Measurements from ENCODE around the gene SLC30A7.
"Not testable (repeated sequence)": the region's sequence is repeated elsewhere in the genome, so short reads cannot be mapped to it uniquely, and the experiment has no call there.

The SLC30A7 gene

DNA sequence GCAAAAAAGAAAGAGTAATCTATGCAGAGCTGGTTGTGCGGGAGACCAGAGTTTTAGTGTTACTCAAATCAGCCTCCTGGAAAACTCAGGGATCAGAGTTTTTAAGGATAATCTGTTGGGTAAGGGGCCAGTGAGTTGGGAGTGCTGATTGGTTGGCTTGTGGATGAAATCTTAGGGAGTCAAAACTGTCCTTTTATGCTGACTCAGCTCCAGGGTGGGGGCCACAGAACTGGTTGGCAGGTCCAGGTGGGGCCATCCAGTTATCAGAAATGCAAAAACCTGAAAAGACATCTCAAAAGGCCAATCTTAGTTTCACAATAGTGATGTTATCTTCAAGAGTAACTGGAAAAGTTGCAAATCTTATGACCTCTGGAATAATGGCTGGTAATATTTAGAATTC is 4.5 kb upstream of the SLC30A7 start:
- DNase-seq (ENCODE audit: low read depth), result no peak

- DNase-seq (ENCODE audit: low read depth), result no peak
These were observed 3.3 kb upstream of the SLC30A7 start for GRCh38 chr1:100892554-100892953.

DNA sequence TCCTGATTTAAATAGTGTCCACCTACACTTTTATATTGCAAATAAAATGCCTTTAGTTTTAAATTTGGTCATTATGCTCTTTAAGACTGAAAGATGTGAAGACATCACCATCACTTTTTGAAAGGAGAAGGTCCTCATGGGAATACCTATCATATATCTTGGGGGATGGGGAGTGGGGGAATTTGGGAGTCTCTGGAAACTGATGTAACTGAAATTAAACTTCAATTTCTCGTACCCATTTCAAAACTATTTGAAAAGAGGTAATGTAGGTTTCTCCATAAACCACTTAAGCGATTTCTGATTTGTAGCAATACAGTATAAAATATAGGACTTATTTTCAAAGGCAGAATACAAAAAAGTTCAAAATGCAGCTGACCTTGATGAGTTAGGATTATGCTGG is 2.2 kb upstream of the SLC30A7 start:
- no peak for DNase-seq (ENCODE audit: low read depth)

DNA sequence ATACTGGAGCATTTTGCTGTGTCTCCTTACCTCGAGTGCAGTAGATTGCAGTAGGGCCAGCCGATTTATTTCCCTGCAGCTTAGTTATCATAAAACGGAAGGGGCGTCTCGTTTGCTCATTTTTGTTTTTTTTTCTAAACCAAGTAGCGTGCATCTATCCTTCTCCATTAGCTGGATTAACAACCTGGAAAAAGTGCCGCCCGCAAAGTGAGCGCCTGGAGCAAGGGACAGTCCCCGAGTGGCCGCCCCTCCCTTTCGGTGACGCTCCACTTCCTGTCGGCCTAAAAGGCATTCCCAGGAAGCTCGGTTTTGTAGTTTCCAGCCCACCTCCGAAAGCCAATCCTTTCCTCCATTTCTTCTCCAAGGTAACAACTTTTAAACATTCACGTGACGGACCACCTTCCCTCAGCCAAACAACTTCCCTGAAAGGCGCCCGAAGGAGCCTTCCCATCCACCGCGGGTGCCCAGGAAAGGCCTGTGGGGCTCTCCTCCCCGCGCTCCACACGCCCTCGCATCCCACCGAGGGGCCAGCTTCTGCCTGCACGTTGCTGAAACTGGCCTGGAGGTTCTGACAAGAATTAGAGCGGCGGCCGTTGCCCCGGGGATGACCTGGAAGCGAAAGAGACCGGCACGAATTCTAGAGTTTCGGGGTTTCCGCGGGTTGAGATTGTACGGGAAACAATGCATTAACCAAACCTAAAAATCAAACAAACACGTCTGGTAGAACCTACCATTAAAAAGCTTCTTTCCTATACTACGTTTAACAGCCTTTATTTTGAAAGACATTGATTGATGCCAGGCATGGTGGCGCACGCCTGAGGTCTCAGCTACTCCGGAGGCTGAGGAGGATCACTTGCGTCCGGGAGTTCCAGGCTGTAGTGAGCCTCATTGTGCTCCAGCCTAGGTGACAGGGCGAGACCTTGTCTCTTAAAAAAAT is 1.0 kb upstream of the SLC30A7 start, which contains the start of gene EXTL2:
EXTL2 (minus strand) TSS at position 240 of the 937 bp plus-strand sequence. CDS start 6,085 bp downstream, outside the sequence.
- peak; percentile 39 for DNase-seq (ENCODE audit: low read depth)

GRCh38 chr1:100896481-100896982 is 642 bp downstream of the SLC30A7 start:
- DNase-seq (ENCODE audit: low read depth), result peak; percentile 42

DNA sequence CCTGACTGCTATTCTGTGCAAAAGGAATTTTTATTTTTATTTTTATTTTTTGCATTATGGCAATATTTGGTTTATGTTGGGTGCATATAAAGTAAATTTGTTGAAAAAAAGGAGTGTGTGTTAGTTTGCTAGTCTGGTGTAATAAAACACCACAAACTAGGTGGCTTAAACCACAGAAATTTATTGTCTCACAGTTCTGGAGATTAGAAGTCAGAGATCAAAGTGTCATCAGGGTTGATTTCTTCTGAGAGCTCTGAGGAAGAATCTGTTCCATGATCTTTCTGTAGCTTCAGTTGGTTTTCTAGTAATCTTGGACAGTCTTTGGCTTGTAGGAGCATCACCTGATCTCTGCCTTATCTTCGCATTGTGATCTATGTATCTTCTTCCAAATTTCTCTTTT is 6.5 kb downstream of the SLC30A7 start:
- no peak for DNase-seq (ENCODE audit: low read depth)

DNA sequence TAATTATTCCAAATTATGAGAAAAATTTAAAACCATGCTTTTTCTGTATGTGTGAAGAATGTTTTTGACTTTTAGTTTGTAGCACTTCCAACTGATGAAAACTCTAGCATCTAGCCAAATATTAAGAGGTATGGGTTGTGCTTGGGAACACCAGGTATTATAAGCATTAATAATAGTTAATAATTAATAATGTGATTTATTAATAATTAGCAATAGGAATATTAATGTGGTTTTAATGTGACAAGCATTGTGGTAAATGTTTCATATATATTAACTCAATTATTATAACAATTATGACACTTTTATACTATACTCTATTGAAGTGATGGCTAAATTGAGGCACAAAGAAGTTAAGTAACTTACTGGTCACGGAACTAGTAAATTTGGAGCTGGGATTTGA is 7.9 kb downstream of the SLC30A7 start:
- no peak for DNase-seq (ENCODE audit: low read depth)

DNA sequence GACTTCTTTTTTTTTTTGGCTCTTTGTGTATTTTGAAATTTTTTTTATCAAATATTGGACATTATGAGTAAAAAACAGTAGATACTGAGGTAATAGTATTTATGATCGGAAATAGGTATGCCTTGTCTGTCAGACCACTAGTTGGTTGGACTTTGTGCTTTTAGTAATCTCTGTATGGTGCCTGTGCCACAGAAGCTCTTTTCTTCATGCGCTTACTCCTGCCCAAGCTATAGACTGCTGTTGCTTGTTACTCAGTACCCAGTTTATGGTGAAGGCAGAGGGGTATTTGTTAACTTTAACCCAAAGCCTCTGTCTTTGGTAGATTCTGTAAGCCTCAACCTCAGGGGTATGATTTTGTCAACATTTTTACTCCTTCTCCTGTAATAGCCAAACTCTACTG is 8.6 kb downstream of the SLC30A7 start:
- DNase-seq (ENCODE audit: low read depth), result no peak

GRCh38 chr1:100905181-100905580 is 9.3 kb downstream of the SLC30A7 start:
- DNase-seq (ENCODE audit: low read depth), result no peak

DNA sequence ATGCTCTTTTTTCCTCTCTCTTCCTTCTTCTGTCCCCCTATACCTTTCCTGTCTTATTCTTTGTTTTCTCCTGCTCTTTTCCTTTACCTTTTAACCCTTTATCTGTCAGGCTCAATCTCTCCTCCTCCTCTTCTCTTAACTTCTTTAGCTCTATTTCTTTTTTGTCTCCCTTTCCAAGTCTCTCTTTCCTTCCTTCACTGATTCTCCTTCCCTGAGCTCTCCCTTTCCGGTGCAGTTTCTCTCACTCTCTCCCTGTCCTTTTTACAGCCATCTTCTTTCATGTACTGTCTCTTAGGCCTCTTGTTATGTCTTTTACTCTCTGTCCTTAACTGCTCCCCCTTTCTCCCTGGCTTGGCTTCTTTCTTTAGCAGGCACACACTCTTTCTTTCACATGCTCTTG is 12.0 kb downstream of the SLC30A7 start:
- DNase-seq (ENCODE audit: low read depth), result no peak

- no peak for DNase-seq (ENCODE audit: low read depth)
These were observed 13.1 kb downstream of the SLC30A7 start for GRCh38 chr1:100909018-100909417.

- no peak for DNase-seq (ENCODE audit: low read depth)
These were observed 16.1 kb downstream of the SLC30A7 start for GRCh38 chr1:100912019-100912418.

DNA sequence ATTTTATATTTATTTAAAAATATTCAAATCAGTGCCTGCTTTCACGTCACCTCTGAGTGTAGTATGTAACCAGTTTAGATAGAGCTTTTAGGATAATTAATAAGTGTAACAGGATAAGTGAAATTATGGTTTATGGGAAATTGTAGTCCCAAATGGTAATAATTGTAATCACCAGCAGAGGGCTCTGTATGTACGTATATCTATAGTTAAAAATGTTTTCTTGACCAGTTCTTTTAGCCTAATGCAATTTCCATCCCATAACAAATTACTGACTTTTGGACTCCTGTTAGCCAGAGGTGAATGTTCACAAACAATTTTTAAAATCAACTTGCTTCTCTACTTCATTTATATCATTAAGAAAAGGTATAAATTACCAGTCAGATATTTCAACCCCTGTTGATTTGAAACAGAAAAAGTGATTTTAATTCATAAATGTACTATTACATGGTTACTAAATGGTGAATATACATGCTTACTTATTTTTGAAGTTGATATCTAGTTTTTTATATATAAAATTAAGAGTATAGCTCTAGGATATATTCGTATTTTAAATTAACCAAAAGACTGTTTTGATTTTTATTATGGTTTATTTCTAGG is 25.3 kb downstream of the SLC30A7 start:
- DNase-seq (ENCODE audit: low read depth), result no peak

DNA sequence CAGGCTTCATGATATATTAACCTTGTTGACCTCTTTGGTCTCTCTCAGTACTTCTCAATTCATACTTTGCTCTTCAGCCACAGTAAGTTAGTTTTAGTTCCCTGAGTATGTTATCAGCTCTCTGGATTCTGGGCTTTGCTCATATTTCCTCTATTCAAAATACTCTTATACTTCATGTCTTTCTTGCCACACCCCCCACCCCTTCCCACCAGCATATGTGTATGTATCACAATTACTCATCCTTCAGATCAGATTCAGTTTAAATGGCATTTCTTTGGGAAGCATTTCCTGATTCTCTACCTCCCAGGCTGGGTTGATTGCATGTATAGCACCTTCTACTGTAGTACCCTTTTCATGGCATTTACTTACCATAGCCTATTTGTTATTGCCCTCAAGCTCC is 28.3 kb downstream of the SLC30A7 start:
- no peak for DNase-seq (ENCODE audit: low read depth)

- no peak for DNase-seq (ENCODE audit: low read depth)
These were observed 29.1 kb downstream of the SLC30A7 start for GRCh38 chr1:100924991-100925390.

- DNase-seq (ENCODE audit: low read depth), result no peak
These were observed 30.4 kb downstream of the SLC30A7 start for GRCh38 chr1:100926240-100926639.

GRCh38 chr1:100927276-100927675 is 31.4 kb downstream of the SLC30A7 start:
- DNase-seq (ENCODE audit: low read depth), result peak; percentile 29

GRCh38 chr1:100928128-100928527 is 32.2 kb downstream of the SLC30A7 start:
- DNase-seq (ENCODE audit: low read depth), result no peak

- no peak for DNase-seq (ENCODE audit: low read depth)
These were observed 34.6 kb downstream of the SLC30A7 start for GRCh38 chr1:100930494-100930893.

GRCh38 chr1:100931716-100932115 is 35.8 kb downstream of the SLC30A7 start:
- DNase-seq (ENCODE audit: low read depth), result no peak

- DNase-seq (ENCODE audit: low read depth), result not testable (repeated sequence)
These were observed 37.7 kb downstream of the SLC30A7 start for GRCh38 chr1:100933555-100933954.

DNA sequence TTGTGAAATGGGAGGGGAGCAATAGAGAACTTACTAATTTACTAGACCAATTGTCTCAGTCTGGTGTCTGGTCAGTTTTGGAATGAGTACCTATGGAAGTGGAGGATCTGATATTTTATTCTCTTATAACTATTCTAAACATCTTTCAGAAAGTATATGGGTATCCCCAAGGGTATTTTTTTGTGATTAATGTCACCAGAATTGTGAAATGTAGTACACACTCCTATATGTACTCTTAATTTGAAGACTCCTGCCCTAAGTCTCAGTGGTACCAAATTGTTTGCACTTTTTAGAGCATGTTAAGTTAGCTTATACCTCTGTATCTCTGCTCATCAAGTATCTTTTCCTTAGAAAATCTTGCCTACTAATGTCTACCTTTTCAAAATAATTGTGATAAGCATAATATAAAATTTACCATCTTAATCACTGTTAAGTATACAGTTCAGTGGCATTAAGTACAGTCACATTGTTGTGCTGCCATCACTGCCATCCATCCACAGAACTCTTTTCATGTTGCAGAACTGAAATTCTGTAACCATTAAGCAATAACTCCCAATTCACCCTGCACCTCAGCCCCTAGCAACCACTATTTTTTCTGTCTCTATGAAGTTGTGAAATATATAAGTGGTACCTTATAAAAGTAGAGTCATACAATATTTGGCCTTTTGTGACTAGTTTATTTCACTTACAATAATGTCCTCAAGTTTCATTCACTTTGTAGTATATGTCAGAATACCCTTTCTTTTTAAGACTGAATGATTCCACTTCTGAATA is 40.5 kb downstream of the SLC30A7 start:
- DNase-seq (ENCODE audit: low read depth), result no peak

Data from stimulated activated CD4-positive, alpha-beta T cell treated with anti-CD3 and anti-CD28 coated beads, Interleukin-2, amount 100 ng/mL, for 4 hours (primary cell).